ENCODE data around the gene EVL.

- TF ChIP-seq SMC3 (IDR thresholded peaks at IDR 0.05) (no peak), CEBPB (IDR thresholded peaks at IDR 0.05) (no peak), CTCF (IDR thresholded peaks at IDR 0.05) (no peak), REST (IDR thresholded peaks at IDR 0.05) (no peak), KDM1A (IDR thresholded peaks at IDR 0.05; ENCODE audit: low read depth) (no peak)
- TF ChIP-seq, protein P1, sequence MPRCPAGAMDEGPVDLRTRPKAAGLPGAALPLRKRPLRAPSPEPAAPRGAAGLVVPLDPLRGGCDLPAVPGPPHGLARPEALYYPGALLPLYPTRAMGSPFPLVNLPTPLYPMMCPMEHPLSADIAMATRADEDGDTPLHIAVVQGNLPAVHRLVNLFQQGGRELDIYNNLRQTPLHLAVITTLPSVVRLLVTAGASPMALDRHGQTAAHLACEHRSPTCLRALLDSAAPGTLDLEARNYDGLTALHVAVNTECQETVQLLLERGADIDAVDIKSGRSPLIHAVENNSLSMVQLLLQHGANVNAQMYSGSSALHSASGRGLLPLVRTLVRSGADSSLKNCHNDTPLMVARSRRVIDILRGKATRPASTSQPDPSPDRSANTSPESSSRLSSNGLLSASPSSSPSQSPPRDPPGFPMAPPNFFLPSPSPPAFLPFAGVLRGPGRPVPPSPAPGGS (IDR thresholded peaks at IDR 0.05), result no peak
Observed at GRCh38 chr14:100172811-100173210, 107.6 kb downstream of the EVL start.
